Stimulated activated CD8-positive, alpha-beta memory T cell treated with anti-CD3 and anti-CD28 coated beads, Interleukin-4, amount 100 ng/mL, for 1 hour (primary cell): ENCODE measurements around the gene PRR30.

ENCODE experiments used
- DNase-seq, 2 donors: peaks; one replicate each; pipeline ENCODE4 v3.0.0-alpha.2; 2020; ENCODE audit warnings: low read depth in 2 of 2, low spot score in 1 of 2

Gene PRR30

DNA sequence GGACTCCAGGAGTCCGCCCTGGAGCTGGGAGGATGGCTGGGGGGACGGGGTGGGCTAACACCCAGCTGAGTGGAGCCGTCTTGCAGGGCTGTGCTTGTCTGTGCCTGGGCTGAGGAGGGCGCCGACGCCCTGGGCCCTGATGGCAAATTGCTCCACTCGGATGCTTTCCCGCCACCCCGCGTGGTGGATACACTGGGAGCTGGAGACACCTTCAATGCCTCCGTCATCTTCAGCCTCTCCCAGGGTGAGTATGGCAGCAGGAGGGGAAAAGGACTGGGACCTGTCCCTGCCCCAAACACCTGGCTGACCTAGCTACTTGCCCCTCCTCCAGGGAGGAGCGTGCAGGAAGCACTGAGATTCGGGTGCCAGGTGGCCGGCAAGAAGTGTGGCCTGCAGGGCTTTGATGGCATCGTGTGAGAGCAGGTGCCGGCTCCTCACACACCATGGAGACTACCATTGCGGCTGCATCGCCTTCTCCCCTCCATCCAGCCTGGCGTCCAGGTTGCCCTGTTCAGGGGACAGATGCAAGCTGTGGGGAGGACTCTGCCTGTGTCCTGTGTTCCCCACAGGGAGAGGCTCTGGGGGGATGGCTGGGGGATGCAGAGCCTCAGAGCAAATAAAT lies 39.8 kb downstream of the PRR30 start:
- no peak for DNase-seq

DNA sequence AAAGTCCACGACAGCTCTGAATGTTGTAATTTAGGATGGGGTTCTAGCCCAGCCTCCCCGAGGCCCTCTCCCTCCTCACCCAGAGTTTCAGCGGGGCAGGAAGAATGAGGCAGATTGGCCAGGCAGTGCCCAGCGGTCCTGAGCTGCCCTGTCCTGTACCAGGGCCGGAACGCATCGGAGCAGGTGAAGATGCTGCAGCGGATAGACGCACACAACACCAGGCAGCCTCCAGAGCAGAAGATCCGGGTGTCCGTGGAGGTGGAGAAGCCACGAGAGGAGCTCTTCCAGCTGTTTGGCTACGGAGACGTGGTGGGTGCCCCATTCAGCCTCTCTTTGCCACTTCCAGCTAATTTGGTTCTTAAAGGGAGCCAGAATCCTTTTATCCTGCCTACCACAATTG lies 41.9 kb downstream of the PRR30 start:
- DNase-seq: no peak

DNA sequence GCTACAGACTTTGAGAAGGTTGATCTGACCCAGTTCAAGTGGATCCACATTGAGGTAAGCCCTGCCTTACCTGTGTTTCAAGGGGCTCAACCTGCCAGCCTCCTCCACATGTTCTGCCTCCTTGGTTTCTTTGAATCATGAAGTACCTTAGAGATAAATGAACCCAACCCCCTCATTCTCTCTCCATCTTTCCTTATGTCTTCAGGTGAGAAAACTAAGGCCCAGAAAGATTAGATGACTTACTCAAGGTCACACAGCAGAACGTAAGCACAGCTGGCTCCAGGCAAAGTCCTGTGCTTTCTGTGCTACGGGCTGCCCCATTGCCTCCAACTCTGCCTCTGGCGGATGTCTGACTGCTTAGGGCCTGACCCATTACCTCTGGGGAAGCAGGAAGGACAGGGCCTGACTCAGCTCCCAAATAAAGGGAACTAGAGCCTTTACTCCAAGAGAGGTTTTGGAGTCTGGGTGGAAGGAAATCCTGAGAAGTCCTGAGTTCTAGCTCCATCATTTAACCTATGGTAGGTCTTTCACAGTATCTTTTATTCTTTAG lies 42.4 kb downstream of the PRR30 start:
- no peak for DNase-seq

DNA sequence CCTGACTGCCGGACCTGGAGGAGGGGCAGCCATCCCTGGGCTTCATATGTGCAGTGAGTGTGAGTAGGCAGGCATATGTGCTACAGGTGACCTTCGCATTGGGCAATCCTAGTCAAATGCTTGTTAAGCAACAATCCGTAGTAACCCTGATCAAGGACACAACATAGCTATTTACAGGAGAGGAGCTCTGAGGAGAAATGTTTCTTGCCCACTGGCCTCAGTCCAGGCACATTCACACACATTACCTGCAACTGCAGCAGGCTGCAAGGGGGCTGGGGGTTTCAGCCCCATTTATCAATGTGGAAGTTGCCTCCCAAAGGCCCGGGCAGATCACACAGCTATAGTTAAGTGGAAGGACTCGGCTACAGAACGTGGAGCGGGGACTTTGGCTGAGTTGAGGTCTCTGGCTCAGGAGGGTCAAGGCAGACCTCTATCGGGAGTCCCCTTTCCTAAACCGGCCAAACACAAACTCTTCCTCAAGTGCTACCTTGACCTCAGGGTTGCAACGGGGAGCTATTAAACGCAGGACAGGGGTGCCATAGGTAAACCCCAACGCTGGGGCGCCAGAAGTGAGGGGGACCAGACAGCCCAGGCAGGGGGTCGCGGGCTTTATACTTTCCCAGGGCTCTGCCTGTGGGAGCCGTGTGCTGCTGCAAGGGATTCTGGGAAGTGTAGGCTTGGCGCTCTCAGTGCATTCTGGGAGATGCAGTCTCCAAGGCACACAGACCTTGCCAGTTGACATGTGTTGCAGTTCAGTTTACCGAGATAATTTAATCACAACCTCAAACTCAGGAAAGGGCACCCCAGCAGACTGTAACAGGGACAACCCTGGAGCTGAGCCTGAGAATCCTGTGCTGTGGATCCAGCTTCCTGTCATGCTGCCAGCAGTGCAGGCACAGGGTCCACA lies 43.2 kb downstream of the PRR30 start:
- DNase-seq: no peak

DNA sequence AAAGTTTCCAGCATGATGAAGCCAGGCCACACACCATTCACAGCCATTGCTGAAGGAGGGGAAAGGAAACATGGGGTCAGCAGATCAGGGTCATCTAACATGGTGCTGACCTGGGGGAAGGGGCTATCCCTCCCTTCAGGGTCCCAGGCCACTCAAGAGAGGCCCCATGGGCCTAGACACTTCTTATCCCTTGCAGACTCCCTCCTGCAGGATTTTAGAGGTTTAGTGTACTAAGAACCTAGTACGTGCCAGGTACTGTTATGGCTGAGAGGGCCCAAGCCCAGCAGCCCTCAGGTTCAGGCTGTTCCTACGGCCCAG lies 43.8 kb downstream of the PRR30 start:
- DNase-seq: no peak

DNA sequence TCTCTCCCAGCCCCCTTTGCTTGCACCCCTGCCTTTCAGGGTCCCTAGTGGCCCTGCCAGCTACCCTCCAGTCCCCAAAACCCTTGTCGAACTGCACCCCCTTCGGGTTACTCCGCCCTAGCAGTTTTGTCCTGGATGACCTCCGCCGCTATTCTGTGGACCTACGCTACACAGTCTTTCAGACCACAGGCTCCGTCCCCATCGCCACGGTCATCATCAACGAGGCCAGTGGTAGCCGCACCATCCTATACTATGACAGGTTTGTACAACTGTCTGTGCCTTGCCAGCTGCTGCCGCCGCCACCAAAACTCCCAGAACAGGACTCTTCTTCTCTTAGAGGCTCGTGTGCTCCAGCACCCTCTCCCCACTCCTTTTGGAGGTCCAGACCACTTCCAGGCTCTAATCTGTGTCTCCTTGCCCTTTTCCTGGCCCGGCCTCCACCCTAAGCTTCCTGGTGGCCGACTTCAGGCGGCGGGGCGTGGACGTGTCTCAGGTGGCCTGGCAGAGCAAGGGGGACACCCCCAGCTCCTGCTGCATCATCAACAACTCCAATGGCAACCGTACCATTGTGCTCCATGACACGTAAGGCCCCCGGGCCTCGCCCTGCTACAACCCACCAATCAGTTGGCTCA lies 44.7 kb downstream of the PRR30 start:
- no peak for DNase-seq

DNA sequence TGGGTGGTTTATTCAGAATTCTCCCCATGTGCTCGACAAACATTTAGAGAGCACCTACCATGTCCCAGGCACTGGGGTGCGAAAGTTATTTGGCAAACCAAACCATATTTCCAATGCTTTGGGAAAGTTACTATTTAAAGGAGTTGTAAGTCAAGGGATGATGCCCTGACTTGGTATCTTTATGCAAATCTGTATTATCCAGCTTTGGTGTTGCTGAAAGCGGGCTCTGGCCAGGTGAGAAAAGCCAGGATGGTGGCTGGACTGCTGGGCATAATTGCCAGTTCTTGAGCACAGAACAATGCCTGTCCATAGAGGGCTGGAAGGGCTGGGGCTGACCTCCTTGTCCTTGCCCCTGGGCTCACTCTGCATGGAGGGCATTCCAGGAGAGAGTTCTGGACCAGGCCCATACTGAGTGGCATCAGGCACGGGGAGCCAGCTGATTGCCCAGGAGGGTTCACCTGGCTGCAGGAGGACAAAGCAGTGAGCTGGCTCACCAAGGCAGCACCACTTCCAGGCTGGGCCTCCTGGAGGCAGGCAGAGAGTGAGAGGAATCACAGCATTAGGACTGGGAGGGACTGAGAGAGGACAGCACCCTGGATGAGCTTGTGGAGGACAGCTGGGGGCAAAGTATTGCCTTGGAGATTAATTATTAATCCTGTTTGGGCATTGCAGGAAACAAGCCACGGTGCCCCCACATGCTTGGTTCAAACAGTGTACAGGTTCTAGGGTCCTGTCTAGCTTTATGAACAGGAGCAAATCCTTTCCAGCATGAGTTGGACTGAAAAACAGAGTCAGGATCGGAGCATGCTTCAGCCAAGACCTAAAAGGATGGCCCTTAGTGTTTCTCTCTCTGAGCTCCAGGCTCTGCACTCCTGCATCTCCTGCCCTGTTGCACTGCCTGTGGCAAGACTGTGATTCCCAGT lies 45.5 kb downstream of the PRR30 start:
- no peak for DNase-seq

DNA sequence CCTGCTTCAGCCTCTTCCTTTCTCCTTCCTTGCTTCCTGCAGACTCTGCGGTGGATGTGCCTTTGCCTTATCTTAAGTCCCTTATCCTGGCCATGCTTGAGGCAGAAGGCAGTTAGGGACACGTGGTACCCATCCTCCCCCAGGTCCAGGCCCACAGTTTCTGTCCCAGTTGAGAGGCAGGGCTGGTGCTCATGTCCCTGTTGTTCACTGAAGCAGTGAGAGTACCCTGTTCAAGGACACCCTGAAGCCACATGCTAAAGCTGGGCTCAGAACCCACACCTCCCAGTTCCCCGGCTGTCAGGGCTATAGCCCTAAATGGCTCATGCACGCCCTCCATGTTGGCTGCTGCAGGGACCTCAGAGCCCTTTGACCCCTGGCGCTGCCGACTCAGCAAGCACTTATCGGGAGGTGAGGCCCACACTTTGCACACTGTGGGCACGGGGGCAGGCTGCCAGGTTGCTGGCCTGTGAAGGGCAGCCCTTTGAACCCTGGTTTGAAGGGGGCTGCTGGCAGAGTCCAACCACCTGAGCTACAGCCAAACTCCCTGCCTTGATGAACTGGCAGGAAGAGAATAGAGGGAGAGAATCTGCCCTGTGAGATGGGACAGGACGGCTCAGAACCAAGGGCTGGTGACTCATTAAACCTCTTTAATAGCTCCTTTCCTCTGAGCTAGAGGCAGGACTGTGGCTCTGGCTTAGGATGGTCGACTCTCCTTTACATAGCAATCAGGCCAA lies 46.3 kb downstream of the PRR30 start:
- DNase-seq: no peak

DNA sequence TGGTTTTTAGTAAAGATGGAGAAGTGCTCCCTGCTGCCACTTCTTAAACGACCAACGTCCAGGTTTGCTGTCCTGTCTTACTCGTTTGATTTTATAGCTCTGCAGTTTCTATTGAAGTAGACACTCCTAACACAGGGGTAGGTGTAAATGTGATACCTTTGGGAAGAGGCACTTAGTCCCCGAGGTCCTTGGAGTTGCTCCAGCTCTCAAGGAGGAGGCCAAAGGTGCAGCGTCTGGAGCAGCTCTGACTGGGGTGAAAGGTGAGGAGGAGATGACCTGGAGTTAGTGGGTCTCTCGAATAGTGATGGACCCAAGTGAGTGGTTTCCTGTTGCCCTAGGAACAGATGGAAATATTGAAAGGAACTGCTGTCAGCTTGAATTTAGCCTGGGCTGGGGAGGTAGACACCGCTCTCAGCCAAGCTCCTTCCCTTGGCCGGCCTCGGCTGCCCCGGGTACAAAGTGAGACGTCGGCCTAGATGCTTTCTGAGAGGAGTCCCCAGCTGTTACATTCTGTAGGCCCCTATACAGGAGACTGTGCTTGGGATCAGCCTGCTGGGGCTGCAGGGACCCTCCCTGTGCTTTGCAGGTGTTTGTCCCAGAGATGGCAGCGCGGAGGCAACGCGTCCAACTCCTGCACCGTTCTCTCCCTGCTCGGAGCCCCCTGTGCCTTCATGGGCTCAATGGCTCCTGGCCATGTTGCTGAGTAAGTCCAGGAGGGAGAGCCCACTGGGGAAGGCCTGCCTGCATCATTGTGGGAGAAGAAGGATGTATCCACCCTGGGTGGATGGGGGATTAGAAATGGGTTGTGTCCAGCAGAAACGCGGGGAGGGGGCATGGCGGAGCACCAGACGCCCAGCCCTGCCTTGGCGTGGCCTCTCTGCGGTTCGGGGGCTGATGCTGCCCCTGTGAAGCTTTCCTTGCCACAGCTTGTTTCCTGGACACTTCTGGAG lies 47.2 kb downstream of the PRR30 start:
- no peak for DNase-seq

DNA sequence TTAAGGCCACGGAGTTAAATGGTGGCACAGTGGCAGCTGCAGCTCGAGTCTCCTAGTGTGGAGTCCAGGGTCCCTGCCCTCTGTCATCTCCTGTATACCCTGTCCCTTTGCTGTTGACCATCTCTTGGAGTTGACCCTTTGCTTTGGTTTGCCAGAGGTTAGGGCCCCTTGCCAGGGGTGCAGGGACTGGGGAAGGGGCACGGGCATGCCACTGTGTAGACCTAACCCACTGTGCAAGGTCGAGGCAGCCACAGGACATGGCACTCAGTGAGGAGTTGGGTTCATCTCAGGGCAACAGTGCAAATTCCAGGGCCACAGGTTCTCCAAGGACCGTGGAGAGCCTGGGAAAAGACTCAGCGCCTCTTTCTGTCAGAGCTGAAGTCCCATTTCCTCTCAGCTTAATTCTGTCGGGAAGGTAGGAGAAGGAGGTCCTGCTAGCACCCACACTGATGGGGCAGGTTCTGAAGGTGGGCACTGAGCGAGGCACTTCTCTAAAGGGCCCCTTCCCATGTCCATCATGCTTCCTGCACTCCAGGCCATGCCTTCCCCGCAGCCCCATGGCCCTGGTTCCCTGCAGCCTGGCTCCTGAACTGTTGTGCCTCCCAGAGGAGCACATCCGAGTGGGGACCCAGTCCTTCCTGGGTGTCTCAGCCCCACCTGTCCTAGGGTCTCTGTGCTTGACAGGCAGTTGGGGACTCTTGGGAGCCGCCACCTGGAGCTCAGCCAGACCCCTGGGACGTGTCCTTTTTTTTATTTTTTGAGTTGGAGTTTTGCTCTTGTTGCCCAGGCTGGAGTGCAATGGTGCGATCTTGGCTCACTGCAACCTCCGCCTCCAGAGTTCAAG lies 49.9 kb downstream of the PRR30 start:
- DNase-seq: no peak

DNA sequence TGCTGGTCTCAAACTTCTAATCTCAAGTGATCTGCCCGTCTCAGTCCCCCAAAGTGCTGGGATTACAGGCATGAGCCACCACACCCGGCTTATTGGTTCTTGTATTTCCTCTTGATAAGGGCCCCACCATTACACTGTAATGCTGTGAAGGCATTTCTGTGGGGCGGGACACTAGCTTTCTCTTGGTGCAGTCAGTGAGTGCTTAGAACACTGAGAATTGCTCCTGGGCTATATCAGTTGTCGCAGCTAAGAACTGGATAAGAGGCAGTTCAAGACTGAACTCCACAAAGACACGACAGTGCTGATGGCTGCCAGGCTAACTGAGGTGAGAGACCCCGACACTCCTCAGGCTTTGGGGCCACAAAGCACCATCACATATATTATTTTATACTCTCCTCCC lies 50.6 kb downstream of the PRR30 start:
- no peak for DNase-seq

DNA sequence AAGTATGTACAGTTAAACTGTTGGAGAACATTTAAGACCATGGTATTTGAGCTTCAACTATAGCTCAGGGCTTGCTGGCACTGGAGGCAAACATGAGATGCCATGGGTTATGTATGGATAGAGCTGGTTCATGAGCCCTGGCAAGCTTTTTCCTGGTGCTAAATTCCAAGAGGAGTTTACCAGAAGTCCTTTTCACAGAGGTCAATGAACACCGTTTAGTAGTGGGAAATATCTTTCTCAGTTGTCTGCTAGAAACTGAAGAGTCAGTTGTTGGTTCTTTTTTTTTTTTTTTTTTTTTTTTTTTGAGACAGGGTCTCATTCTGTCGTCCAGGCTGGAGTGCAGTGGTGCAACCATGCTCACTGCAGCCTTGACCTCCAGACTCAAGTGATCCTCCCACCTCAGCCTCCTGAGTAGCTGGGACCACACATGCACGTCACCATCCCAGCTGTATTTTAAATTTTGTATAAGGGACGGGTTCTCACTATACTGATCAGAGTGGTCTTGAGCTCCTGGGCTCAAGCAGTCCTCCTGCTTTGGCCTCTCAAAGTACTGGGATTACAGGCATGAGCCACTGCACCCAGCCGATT lies 51.3 kb downstream of the PRR30 start:
- no peak for DNase-seq
